Body of pancreas (tissue), 4 donors: ENCODE measurements around the gene CR2. TPM values are rescaled to one million over a fixed set of nuclear protein-coding genes. Genes with fewer than 3 reads are reported as not detected.
A peak's percentile ranks its signal among the peaks of the same experiment; 100 is the strongest.

Experiments used
- ATAC-seq: fragments of 150-250 bp; one replicate; pipeline ENCODE4 v1.9.1; 2016
- DNase-seq, 4 donors: peaks; one replicate each; pipeline ENCODE4 v3.0.0-alpha.2; 2019
- H3K27ac ChIP-seq, 4 donors: fragments of 200-600 bp; sonication (generic); 1 replicate in 3 of 4; 2 replicates in 1 of 4; pipeline versions ENCODE4 v1.5.1 to v1.6.1; 2016 to 2019; ENCODE audit warnings: mild to moderate bottlenecking in 1 of 4, mixed read lengths in 1 of 4, moderate library complexity in 1 of 4
- H3K27me3 ChIP-seq, 2 donors: fragments of 200-600 bp; sonication (generic); one replicate each; pipeline ENCODE4 v1.6.0; 2016; ENCODE audit warnings: mild to moderate bottlenecking in 1 of 2
- H3K36me3 ChIP-seq, 2 donors: fragments of 200-600 bp; sonication (generic); replicated peaks in 1 of 2; 2 replicates each; pipeline ENCODE4 v1.5.1; 2016; ENCODE audit warnings: low read depth in 2 of 2; ENCODE audit not compliant: insufficient read depth in 1 of 2
- H3K4me1 ChIP-seq: fragments of 200-600 bp; sonication (generic); one replicate; pipeline ENCODE4 v1.6.0; 2016
- H3K4me3 ChIP-seq, 2 donors: fragments of 200-600 bp; sonication (generic); 1 replicate in 1 of 2; 2 replicates in 1 of 2; pipeline ENCODE4 v1.5.1; 2016 to 2019
- H3K9me3 ChIP-seq, 3 donors: fragments of 200-600 bp; sonication (generic); 1 replicate in 2 of 3; 2 replicates in 1 of 3; pipeline ENCODE4 v1.5.1; 2016
- POLR2A ChIP-seq, 3 donors: fragments of 450-650 bp; IDR thresholded peaks; one replicate each; pipeline ENCODE4 v1.6.1; 2016; ENCODE audit warnings: antibody characterized with exemption in 3 of 3, mild to moderate bottlenecking in 2 of 3
- WGBS, 2 donors: methylation state at CpG; one replicate each; pipeline ENCODE4 v1.1.5; 2017; 5-methylcytosine and 5-hydroxymethylcytosine counted together
- intact Hi-C: fragments of 100-400 bp; cut with DNase I; formaldehyde crosslinking; loops from one replicate; pipeline ENCODE4 v1.15.1; 2023
- total RNA-seq, 2 donors: library from RNA; depleted of rRNA; stranded (reverse); fragments of >200 nt; gene quantifications; one replicate each; pipeline ENCODE4 v1.1.0, GENCODE V29; 2016
- TF ChIP-seq, protein P1 (sequence below), 7 experiments: fragments of 450-650 bp in 4 of 7; fragments of 200-600 bp in 3 of 7; sonication (generic) in 3 of 7; IDR thresholded peaks; one replicate each; pipeline ENCODE4 v1.5.1; 2016 to 2019; ENCODE audit warnings: antibody characterized with exemption in 7 of 7

Gene CR2
- total RNA-seq, 2 donors from 2014 or later: not detected

- intact Hi-C loops: no loop called here
- no peak overlapping the region for H3K4me3 ChIP-seq
- H3K27ac ChIP-seq: no peak overlapping the region
- H3K27me3 ChIP-seq: peaks cover 0 to 20% of the 10 kb centered on the region in 2 donors
- H3K36me3 ChIP-seq: no peaks in the 10 kb centered on the region
- H3K9me3 ChIP-seq: no peaks in the 10 kb centered on the region
- ATAC-seq: peak; percentile 72
- peak; percentile 67 to 83 (median 78) for DNase-seq
- WGBS, 2 donors: 0 to 1% methylated on average over 4 of the region's 4 CpGs
- no peak for TF ChIP-seq POLR2A (IDR thresholded peaks at IDR 0.05)
- TF ChIP-seq, protein P1, sequence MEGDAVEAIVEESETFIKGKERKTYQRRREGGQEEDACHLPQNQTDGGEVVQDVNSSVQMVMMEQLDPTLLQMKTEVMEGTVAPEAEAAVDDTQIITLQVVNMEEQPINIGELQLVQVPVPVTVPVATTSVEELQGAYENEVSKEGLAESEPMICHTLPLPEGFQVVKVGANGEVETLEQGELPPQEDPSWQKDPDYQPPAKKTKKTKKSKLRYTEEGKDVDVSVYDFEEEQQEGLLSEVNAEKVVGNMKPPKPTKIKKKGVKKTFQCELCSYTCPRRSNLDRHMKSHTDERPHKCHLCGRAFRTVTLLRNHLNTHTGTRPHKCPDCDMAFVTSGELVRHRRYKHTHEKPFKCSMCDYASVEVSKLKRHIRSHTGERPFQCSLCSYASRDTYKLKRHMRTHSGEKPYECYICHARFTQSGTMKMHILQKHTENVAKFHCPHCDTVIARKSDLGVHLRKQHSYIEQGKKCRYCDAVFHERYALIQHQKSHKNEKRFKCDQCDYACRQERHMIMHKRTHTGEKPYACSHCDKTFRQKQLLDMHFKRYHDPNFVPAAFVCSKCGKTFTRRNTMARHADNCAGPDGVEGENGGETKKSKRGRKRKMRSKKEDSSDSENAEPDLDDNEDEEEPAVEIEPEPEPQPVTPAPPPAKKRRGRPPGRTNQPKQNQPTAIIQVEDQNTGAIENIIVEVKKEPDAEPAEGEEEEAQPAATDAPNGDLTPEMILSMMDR (IDR thresholded peaks at IDR 0.05): peak; percentile 34 to 79 (median 71)
- H3K4me1 ChIP-seq: peaks cover 11% of the 10 kb centered on the region
Observed at GRCh38 chr1:207499573-207499972, 45.4 kb downstream of the CR2 start.

- Histone ChIP-seq H3K27ac (no peak overlapping the region), H3K4me3 (no peak overlapping the region), H3K27me3 (peaks cover 0 to 20% of the 10 kb centered on the region in 2 donors), H3K36me3 (no peaks in the 10 kb centered on the region), H3K4me1 (peaks cover 11% of the 10 kb centered on the region), H3K9me3 (no peaks in the 10 kb centered on the region)
- intact Hi-C loops: no loop called here
- no peak for ATAC-seq
- 52 to 55% methylated on average over 3 of the region's 3 CpGs for WGBS, 2 donors
- DNase-seq: no peak
- TF ChIP-seq, protein P1 (IDR thresholded peaks at IDR 0.05): no peak
- no peak for TF ChIP-seq POLR2A (IDR thresholded peaks at IDR 0.05)
Observed at GRCh38 chr1:207500306-207500705, 46.2 kb downstream of the CR2 start.

DNA sequence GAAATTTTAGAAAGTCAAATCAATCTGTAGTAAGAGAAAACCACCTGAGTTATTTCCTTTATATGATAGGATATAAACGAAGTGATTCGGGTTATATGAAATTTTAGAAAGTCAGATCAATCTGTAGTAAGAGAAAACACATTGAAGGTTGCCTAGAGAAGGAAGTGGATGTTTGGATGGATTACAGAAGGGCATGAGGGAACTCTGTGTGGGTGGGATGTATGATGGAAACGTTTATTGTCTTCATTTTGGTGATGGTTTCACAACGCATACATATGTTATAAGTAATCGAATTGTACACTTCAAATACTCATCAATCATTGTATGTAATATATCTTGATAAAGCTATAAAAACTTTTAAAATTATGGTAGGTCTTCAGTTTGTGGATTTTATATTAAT is 46.9 kb downstream of the CR2 start:
- WGBS, 2 donors: 32 to 36% methylated on average over 5 of the region's 5 CpGs
- ATAC-seq (no peak), DNase-seq (no peak)
- intact Hi-C loops: no loop called here
- peaks cover 0 to 18% of the 10 kb centered on the region in 2 donors for H3K27me3 ChIP-seq
- H3K9me3 ChIP-seq: no peaks in the 10 kb centered on the region
- no peak overlapping the region for H3K4me3 ChIP-seq
- no peak overlapping the region for H3K27ac ChIP-seq
- TF ChIP-seq, protein P1 (IDR thresholded peaks at IDR 0.05): no peak
- TF ChIP-seq POLR2A (IDR thresholded peaks at IDR 0.05): no peak
- peaks cover 6% of the 10 kb centered on the region for H3K4me1 ChIP-seq
- H3K36me3 ChIP-seq: no peaks in the 10 kb centered on the region

DNA sequence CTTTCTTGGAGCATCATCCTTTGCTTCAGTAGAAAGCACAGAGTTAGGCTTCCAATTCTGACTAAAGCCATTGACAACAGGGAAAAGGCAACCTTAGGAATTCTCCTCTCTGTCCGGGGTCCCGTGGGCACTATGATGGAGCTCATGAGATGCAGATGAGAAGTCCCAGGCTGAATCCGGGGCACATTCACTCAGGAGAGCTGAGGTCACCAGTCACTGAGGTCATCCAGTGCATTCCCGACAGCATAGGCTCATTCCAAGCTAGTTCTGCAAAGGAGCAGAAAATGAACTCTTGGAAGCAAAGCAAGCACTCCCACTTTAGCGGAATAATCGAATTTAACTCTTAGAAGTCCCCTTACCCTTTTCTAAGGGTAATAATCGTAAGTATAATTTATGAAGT is 48.6 kb downstream of the CR2 start:
- ATAC-seq: no peak
- intact Hi-C loops: no loop called here
- peaks cover 0 to 7% of the 10 kb centered on the region in 2 donors for H3K27me3 ChIP-seq

GRCh38 chr1:207503950-207504349 is 49.8 kb downstream of the CR2 start:
- no peaks in the 10 kb centered on the region for H3K4me1 ChIP-seq
- H3K27me3 ChIP-seq: peaks cover 0 to 5% of the 10 kb centered on the region in 2 donors
- no peak for DNase-seq
- no peak overlapping the region for H3K4me3 ChIP-seq
- WGBS, 2 donors: 67 to 78% methylated on average over 3 of the region's 3 CpGs
- intact Hi-C loops: no loop called here
- TF ChIP-seq, protein P1 (IDR thresholded peaks at IDR 0.05): no peak
- TF ChIP-seq POLR2A (IDR thresholded peaks at IDR 0.05): no peak
- no peak for ATAC-seq
- no peak overlapping the region for H3K27ac ChIP-seq
- H3K36me3 ChIP-seq: no peaks in the 10 kb centered on the region
- no peaks in the 10 kb centered on the region for H3K9me3 ChIP-seq

More for the DNA sequence above, 48.6 kb downstream of the CR2 start:
- no peak for DNase-seq
- H3K9me3 ChIP-seq: no peaks in the 10 kb centered on the region
- WGBS, 2 donors: 30 to 42% methylated on average over 7 of the region's 7 CpGs
- H3K4me1 ChIP-seq: no peaks in the 10 kb centered on the region
- no peak for TF ChIP-seq POLR2A (IDR thresholded peaks at IDR 0.05)
- TF ChIP-seq, protein P1 (IDR thresholded peaks at IDR 0.05): no peak
- no peak overlapping the region for H3K4me3 ChIP-seq
- no peaks in the 10 kb centered on the region for H3K36me3 ChIP-seq
- no peak overlapping the region for H3K27ac ChIP-seq
